GM12873 (cell line): ENCODE results near the gene AKAP7.

ENCODE experiments used
- TF ChIP-seq, protein P1 (sequence below): IDR thresholded peaks from 2 replicates; pipeline ENCODE4 v1.5.1; 2012; ENCODE audit warnings: low read depth, mild to moderate bottlenecking, moderate library complexity, low read length, control low read depth; ENCODE audit not compliant: insufficient read depth; ENCODE audit errors: missing control alignments

The AKAP7 gene

DNA sequence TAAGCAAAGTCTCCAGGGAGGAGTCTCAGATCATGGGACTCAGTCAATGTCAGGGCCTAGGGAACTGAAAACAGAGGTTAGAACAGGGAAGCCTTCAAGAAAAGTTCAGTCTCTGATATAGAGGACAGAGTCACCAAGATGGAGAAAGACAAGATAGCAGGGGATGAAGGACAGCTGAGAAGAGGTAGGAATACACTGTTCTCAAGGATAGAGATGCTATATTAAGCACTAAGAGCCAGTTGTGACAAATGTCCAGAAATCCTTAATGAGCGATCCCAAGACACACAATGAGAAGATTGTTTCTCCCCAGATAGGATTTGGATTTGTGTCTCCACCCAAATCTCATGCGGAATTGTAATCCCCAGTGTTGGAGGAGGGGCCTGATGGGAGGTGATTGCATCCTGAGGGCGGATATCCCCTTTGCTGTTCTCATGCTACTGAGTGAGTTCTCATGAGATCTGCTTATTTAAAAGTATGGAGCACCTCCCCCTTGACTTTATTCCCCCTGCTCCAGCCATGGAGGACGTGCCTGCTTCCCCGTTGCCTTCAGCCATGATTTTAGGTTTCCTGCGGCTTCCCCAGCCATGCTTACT, 168.2 kb downstream of the AKAP7 start:
- TF ChIP-seq, protein P1, sequence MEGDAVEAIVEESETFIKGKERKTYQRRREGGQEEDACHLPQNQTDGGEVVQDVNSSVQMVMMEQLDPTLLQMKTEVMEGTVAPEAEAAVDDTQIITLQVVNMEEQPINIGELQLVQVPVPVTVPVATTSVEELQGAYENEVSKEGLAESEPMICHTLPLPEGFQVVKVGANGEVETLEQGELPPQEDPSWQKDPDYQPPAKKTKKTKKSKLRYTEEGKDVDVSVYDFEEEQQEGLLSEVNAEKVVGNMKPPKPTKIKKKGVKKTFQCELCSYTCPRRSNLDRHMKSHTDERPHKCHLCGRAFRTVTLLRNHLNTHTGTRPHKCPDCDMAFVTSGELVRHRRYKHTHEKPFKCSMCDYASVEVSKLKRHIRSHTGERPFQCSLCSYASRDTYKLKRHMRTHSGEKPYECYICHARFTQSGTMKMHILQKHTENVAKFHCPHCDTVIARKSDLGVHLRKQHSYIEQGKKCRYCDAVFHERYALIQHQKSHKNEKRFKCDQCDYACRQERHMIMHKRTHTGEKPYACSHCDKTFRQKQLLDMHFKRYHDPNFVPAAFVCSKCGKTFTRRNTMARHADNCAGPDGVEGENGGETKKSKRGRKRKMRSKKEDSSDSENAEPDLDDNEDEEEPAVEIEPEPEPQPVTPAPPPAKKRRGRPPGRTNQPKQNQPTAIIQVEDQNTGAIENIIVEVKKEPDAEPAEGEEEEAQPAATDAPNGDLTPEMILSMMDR: no peak

DNA sequence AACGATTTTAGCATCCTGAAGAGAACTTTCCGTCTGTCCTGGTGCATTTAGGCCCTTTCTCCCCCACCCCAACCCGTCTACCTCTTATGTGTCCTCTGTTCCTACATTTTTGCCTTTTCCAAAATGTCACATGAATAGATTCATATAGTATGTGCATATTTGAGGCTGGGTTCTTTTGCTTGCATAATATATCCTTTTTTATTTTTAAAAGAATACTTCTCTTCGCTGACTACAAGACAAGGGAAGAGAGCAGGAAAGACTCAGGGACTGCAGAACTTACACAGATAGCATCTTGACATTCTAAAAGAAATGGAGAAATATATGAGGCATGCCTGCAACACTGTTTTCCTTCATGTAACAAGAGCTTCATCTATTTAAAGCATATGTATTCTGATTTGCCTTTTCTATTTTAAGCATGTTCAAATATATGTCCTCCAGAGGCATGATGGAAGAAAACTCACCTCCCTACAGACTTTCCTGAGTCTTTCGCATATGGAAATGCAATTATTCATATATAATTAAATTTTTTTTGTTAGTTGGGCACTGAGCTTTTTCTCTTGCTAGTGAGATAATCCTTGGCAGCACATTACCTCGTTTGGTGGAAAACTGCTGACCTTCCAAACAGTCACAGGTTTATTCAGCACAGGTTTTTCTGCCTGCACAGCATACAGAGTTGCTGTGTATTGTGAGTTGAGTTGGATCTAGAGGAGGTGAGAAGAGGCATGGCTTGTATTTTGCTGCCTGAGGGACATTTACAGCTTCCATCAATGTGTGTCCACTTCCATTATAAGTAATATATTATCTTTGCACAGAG, 170.0 kb downstream of the AKAP7 start:
- TF ChIP-seq, protein P1: no peak

DNA sequence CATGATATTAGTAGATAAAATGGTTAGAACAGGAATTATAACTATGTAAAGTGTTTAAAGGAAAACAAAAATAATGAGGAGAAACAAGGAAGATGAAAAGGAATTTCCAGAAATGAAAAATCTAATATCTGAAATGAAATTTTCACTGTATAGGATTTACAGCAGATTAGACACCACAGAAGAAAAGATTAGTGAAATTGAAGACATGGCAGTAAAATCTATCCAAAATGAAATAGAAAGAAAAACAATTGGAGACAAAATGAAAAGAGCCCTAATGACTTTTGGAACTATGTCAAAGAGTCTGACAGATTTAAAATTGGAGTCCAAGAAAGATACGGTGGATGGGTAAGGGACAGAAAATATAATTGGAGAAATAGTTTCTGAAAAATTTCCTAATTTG, 174.2 kb downstream of the AKAP7 start:
- TF ChIP-seq, protein P1: no peak

DNA sequence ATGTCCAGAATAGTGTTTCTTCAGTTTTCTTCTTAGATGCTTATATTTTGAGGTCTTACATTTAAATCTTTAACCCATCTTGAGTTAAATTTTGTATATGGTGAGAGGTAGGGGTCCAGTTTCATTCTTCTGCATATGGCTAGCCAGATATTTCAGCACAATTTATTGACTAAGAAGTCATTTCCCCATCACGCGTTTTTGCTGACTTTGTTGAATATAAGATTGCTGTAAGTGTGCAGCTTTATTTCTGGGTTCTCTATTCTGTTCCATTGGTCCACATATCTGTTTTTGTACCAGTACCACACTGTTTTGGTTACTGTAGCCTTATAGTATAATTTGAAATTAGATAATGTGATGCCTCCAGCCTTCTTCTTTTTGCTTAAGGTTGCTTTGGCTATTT, 179.6 kb downstream of the AKAP7 start:
- TF ChIP-seq, protein P1: no peak

DNA sequence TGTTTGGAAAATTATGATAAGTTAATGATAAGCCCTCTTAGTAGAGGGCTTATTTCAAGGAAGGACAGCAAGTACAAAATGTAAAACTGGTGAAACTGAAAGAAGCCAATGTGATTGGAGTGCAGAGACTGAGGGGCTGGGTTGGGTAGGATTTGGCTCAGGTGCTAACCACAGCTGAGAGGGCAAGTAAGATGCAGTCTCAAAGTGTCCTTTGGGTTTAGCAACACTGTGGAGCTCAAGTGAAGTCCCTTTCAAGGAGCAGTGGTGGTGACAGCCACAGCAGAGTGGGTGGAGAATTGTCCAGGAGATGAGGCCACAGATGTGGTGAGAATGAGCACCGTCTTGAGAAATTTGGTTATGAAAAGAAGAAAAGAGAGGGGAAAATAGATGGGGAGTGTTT, 181.4 kb downstream of the AKAP7 start:
- TF ChIP-seq, protein P1: no peak

DNA sequence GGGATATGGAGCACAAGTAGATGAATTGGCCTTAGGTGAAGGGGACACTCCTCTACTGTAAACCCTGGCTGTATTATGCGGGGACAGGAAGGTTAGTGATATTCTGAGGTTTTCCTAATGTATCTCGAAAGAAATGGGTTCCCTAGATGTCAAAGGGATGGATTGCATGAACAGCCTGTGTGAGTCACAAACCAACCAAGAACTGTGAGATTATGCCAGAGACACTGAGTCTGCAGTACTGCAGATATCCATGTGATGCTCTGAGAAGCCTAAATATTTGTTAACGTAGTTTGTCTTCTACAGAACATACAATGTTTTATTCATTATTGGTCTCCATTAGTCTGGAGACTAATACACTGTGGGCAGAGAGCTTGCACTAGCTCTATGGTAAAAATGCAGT, 182.2 kb downstream of the AKAP7 start:
- TF ChIP-seq, protein P1: no peak

DNA sequence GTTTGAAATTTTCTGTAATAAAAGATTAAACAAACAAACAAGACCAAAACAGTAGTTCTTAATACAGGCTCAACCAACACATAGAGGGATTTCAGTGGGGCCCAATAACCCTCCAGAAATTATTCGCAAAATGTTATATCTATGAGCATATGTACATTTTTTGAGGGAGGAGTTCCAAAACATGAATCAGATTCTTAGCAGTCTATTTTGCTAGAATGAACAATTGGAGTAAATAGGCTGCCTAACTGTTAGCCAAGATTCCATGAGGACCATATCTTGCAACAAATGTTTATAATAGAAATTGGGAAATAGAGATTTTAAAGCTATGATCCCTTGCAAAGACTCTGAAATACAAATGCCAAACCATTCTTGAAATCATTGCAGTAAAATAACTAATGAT, 186.3 kb downstream of the AKAP7 start:
- TF ChIP-seq, protein P1: no peak
